GM18858 (cell line): Measurements from ENCODE around the gene AGBL4.

Experiments used
- ATAC-seq: cut with Tn5 transposase; IDR thresholded peaks from one replicate; pipeline ENCODE4 v1.9.1; 2021; ENCODE audit not compliant: unreplicated experiment

Gene AGBL4

DNA sequence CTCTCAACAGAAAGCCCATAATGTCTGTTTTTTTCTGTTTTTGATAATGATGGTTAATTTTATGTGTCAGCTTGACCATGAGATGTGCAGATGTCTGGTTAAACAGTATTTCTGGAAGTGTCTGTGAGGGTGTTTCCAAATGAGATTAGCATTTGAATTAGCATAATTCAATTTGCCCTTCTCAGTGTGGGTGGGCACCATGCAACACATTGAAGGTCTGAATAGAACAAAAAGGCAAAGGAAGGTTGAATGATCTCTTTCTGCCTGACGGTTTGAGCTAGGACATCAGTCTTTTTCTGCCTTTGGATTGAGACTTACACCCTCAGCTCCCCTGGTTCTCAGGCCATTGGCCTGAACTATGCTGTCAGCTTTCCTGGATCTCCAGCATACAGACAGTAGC lies 1516.9 kb downstream of the AGBL4 start:
- ATAC-seq: no peak

DNA sequence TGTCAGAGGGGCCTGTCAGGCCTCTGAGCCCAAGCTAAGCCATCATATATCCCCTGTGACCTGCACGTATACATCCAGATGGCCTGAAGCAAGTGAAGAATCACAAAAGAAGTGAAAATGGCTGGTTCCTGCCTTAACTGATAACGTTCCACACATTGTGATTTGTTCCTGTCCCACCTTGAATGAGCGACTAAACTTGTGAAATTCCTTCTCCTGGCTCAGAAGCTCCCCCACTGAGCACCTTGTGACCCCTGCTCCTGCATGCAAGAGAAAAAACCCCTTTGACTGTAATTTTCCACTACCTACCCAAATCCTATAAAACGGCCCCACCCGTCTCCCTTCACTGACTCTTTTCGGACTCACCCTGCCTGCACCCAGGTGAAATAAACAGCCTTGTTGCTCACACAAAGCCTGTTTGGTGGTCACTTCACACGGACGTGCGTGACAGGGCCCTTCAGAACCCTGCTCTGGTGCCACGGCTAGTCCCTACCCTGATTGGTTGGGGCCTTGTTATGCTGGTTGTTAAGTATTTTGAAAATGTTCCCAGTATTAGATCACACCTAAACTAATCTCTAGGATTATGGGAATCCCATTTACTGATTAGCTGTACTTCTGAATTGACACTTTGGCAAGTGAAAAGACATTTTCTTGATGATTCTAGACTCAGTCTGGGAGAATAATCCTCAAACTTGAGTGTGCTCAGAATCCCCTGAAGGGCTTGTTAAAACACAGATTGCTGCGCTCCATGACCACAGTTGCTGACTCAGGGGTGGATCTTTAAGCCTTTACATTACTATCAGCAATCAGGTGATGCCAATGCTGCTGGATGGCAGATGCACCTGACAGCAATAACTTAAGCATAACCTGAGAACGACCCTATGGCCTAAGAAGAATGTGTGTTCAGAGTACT lies 1523.0 kb downstream of the AGBL4 start:
- no peak for ATAC-seq

DNA sequence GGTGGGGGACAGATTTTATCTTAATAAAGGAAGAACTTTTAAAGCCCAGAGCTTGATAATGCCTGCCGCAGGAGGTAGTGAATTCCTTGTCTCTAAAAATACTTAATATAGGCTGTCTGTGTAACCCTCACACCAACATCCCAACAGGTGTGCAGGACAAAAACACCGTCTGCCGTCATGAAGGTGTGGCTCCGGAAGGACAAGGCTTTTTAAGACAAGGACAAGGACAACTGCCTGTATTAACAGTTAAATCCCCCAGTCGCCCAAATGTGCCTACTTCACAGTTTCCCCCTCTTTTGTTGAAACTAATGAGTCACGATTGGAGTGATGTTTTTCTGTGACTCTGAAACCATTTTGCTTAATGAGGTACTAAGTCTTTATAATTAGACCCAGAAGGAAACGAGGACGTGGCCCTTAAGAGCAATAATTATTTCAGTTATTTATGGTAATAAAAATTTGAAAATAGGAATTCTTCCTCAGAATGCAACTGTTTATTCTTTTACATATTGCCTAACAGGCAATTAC lies 1524.5 kb downstream of the AGBL4 start:
- ATAC-seq: no peak

DNA sequence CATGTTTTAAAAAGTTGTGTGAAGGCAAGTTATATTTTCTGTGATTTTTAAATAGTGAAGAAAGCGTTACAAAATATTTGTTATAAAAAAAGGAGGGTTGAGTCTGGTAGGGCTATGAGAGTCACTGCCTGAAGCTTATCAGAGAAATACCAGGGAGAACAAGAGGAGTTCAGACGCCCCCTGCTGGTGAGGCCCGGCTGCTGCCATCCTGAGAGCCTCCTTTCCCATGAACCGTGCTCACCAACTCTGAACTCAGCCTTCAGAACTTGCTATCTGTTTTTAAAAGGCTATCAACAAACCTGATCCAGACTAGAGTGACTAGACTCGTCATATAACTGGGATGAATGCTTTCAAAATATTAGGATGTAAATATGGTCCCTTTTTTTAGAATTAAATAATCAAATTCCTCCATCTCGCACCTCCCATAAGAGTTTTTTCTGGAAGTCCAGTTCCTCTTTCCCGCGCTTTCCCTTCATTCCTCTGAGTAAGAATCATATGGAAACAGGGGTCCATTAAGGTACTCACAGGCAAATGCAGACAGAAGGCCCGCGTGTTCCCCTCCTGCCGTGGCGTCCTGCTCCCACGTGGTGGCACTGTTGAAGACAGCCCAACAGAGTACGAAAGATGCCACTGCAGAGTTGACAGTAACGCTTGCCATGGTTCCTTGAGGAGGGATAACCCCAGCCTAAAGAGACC lies 1525.5 kb downstream of the AGBL4 start:
- peak; percentile 66 for ATAC-seq

DNA sequence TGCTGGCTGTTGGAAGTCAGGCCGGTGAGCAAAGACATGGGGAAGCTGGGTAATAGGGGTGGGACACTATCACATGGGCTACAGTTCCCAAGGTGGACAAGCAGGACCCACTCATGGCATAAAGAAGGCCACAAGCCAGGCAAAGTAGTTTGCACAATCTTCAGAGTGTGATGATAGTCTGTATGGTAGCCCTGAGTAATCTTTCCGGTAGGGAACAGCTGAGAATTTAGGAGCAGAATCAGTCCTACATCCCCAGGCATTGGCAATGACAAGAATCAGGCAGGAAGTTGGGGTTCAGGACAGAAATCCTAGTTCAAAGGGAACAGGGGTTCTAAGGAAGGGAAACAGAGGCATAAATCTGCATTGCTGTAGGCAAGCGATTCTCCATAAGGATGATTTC lies 1527.8 kb downstream of the AGBL4 start:
- no peak for ATAC-seq

DNA sequence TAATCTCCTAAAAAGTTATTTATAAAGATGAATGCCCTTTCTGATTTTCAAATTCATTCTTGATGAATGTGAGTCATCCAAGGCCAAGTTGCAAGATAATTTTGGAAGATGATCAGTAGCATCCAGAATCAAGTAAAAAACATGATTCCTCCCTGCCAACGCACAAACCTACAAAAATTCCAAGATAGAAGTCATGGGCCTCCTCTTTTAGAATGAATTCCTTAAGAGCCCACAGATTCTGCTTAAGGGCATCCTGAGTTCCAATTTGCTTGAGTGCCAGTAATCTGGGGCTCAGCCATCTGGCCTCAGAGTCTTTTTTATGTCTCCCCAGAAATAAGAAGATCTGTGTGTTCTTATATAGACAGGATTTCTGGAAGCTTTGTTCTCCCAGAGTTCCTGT lies 1528.6 kb downstream of the AGBL4 start:
- no peak for ATAC-seq

DNA sequence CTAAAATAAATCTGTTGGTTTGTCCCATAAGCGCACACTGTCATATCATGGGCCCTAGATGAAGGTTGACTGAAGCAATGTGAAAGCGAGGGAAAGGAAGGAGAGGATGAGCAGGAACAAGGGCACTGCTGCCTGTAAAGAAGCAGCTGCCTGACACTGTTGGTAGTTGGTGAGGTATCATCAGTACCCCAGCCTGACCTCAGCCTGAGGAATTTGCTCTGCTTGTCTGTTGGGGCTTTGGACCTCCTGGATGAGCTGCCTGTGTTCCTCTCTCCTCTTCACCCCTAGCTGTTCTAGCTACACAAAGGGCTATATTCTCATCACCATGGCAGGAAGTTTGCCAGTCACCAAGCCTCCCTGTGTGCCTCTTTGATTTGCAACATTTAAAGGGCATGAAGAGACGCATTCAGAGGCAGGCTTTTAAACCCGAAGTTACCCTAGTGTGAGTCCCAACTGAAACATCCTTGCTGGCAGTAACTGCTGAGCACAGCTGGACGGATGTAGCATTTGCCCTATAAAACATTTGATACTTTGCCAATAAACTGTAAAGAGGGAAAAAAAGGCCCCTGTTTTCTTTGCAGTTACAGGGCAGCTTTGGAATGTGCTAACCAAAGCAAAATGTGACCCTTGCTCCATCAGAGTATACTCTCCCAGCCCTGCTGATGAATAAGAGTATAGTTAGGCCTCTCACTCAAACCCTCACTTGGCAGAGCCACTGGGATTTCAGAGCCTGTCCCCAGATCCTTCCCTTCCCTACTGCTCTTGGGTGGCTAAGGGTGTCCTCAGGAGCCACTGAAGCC lies 1529.6 kb downstream of the AGBL4 start:
- ATAC-seq: no peak

DNA sequence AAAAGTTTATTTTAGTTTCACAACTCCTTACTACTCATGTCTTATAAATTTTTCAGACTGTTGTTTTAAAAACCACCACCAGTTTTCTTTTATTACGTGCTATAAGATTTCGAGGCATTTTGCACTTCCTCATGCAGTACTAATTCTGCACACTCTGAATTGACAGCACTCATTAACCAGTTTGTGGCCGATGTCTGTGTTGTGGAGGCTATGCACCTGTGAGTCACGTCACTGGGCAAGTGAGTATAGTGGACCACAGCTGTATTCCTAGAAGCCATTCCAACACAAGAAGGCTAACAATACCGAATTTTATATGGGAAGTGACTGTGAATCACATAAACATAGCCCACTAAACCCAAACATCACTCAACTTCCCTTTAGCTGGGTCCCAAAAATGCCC lies 1530.7 kb downstream of the AGBL4 start:
- no peak for ATAC-seq

DNA sequence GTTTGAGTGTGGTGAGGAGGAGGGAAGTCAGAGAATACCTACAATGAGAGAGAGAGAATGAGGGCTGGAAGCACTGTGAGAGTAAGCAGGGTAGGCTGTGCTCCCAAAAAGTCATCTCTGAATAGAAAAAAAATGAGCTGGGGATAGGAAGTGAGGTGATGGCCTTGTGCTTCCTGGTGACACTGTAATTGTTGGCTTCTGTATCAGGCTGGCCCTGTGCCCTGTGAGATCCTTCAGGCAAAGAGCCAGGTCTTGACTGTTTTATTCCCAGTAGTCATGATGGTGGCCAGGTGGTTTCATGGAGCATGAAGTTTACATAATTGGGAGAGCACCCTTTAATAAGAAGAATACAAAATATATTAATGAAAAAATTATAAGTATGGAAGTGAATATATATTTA lies 1531.4 kb downstream of the AGBL4 start:
- ATAC-seq: no peak

DNA sequence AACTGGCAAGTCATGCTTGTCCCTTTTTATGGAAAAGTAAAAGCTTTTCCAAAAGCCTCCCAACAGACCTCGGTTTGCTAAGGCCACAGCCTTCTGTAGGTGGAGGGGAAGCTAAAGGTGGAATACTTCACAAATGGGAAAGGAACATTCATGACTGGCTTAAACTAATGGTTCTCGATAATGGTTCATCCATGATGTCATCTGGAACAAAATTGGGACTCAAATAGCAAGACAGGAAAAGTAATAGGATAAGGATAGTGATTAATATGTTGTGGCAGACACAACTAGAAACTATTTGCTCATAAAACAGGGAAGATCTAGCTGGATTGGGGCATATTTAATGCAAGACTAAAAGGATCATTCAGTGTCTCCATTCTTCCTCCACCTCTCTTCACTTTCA lies 1535.0 kb downstream of the AGBL4 start:
- ATAC-seq: no peak
